ENCODE measurements around the gene LAMA5.

- TF ChIP-seq CREB1 (IDR thresholded peaks at IDR 0.05; ENCODE audit: low read depth) (no peak), CEBPB (IDR thresholded peaks at IDR 0.05) (no peak), YY1 (IDR thresholded peaks at IDR 0.05; ENCODE audit: low read depth) (no peak; the same call in 1 of the 2 replicates), MAX (IDR thresholded peaks at IDR 0.05) (no peak), RAD21 (IDR thresholded peaks at IDR 0.05; ENCODE audit: low read depth) (no peak), REST (IDR thresholded peaks at IDR 0.05; ENCODE audit: low read depth) (no peak), EGR1 (IDR thresholded peaks at IDR 0.05) (no peak), NFIC (IDR thresholded peaks at IDR 0.05) (no peak), TAF1 (IDR thresholded peaks at IDR 0.05; ENCODE audit: low read depth) (no peak), EP300 (IDR thresholded peaks at IDR 0.05; ENCODE audit: borderline replicate concordance) (no peak), TEAD4 (IDR thresholded peaks at IDR 0.05) (no peak)
Measured at GRCh38 chr20:62349556-62350097, 17.5 kb downstream of the LAMA5 start.
